ENCODE results near the gene HS6ST3. TPM values are rescaled to one million over a fixed set of nuclear protein-coding genes. Genes with fewer than 3 reads are reported as not detected.

The HS6ST3 gene
- total RNA-seq, 2 donors from 2014 or later: 0.35 to 0.42 TPM

GRCh38 chr13:96824140-96824539 lies 734.2 kb downstream of the HS6ST3 start:
- no peak for ATAC-seq

GRCh38 chr13:96825653-96826052 lies 735.7 kb downstream of the HS6ST3 start:
- intact Hi-C loops (cut with DNase I): loop anchor here in 1 of 2 donors (10.0 kb wide), 1 partner anchor 691 kb away; no protein-coding TSS in a partner anchor
- no peak for DNase-seq
- ATAC-seq: no peak

More at GRCh38 chr13:96824140-96824539, 734.2 kb downstream of the HS6ST3 start:
- intact Hi-C loops (cut with DNase I): loop anchor here in 1 of 2 donors (10.0 kb wide), 1 partner anchor 689 kb away; no protein-coding TSS in a partner anchor
- DNase-seq: no peak

DNA sequence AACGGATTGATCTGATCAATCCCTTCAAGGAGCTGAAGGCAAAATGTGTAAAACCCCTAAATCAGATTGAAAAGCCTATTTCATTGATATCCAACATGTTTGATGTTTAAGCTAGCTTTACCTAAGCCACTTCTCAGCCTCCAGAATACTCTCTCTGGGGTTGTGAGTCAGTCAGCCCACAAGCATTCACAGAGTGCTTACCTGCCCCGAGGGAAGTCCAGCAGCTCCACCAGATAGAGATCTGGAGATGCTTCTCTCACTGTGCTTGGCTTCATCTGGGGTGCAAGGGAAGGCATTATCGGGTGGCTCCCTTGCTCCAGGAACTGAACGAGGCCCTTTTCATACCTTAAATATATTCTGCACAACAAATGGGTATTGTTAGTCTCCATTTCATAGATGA lies 744.7 kb downstream of the HS6ST3 start:
- intact Hi-C loops (cut with DNase I): no loop called here
- DNase-seq (no peak), ATAC-seq (no peak)

DNA sequence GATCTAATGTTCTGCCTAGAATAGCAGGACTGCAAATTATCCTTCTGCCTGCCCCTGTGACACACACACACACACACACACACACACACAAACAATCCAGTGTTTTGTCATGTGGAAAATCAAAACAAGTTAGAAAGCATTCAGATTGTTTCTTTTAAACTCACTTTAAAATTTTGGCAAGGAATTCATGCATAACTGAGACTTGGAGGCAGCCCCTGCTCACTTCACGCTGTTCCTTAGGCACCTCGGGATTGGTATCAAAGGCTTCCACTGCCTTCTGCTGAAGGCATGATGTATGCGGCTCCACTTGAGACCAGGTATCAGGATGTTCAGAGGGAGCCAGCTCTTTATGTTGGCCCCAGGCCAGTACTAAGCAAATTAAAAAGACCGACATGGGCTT lies 745.6 kb downstream of the HS6ST3 start:
- intact Hi-C loops (cut with DNase I): no loop called here

DNA sequence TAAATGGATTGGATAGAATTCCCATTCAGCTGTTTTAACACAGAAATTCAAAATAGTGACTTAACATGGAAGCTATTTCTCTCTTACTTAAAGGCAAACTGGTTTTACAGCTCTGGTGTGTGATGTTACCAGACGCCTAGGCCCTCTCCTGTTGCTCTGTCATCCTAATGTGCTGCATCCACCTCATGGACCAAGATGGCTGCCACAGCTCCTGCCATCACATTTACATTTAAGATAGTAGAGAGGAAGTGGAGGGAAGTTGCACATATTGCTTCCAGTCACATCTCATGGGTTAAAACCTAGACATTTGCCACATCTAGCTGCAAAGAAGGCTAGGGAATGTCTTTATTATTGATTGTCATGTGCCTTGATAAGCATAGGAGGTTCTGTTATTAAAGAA lies 746.8 kb downstream of the HS6ST3 start:
- intact Hi-C loops (cut with DNase I): no loop called here
- no peak for DNase-seq
- ATAC-seq: no peak

More for the DNA sequence above, 745.6 kb downstream of the HS6ST3 start:
- ATAC-seq (no peak), DNase-seq (no peak)

DNA sequence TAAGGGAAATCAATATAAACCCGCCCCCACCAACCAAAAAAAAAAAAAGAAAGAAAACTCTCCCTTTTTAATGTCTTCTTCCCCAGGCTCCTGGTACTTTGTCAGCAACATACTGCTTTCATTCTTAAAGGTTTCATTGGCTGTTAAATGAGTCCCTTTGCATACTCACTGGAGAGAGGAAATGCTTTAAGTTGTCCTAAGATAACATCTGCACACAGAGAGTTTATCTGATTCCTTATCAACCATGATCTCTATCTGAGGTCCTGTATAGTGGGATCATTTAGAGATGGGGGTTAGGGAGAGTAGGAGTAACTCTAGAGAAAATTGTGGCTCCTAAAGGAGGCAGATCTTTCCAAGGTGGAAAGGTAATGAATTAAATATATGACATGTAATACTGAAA lies 747.9 kb downstream of the HS6ST3 start:
- intact Hi-C loops (cut with DNase I): no loop called here
- ATAC-seq (no peak), DNase-seq (no peak)

GRCh38 chr13:96844195-96844594 lies 754.3 kb downstream of the HS6ST3 start:
- ATAC-seq (no peak), DNase-seq (no peak)
- intact Hi-C loops (cut with DNase I): no loop called here

GRCh38 chr13:96844616-96845015 lies 754.7 kb downstream of the HS6ST3 start:
- intact Hi-C loops (cut with DNase I): no loop called here
- no peak for DNase-seq
- no peak for ATAC-seq

GRCh38 chr13:96848286-96848685 lies 758.4 kb downstream of the HS6ST3 start:
- ATAC-seq (no peak), DNase-seq (no peak)
- intact Hi-C loops (cut with DNase I): no loop called here

GRCh38 chr13:96849091-96849490 lies 759.2 kb downstream of the HS6ST3 start:
- intact Hi-C loops (cut with DNase I): no loop called here
- no peak for DNase-seq
- no peak for ATAC-seq

DNA sequence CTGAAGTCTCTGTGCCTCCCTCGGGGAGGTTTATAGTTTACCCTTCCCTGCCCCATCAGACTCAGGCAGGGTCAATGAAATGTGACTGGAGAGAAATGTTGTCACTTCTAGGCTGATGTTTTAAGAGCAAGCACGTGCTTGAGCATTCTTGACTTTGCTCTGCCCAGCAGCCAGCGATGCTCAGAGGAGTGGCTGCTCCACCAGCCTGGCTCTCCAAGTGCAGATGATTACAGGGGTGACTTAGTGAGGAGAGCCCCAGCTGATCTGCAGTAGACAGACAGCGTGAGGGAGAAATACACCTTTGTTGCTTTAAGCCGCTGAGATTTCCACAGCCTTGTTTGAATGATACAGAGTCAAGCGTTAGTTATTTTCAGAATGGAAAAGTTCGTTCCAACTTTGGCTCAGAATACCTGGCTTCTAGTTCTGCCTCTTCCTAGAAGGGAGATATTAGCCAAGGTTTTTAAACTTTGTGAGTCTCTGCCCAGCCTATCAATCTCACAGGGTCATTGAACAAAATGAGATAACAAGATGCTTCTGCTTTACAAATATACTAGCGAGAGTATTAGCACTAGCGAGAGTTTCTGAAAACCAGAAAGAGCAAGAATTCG lies 760.7 kb downstream of the HS6ST3 start:
- no peak for DNase-seq
- intact Hi-C loops (cut with DNase I): no loop called here
- ATAC-seq: no peak

- ATAC-seq: no peak
- no peak for DNase-seq
- intact Hi-C loops (cut with DNase I): no loop called here
These were observed 762.0 kb downstream of the HS6ST3 start for GRCh38 chr13:96851856-96852445.

DNA sequence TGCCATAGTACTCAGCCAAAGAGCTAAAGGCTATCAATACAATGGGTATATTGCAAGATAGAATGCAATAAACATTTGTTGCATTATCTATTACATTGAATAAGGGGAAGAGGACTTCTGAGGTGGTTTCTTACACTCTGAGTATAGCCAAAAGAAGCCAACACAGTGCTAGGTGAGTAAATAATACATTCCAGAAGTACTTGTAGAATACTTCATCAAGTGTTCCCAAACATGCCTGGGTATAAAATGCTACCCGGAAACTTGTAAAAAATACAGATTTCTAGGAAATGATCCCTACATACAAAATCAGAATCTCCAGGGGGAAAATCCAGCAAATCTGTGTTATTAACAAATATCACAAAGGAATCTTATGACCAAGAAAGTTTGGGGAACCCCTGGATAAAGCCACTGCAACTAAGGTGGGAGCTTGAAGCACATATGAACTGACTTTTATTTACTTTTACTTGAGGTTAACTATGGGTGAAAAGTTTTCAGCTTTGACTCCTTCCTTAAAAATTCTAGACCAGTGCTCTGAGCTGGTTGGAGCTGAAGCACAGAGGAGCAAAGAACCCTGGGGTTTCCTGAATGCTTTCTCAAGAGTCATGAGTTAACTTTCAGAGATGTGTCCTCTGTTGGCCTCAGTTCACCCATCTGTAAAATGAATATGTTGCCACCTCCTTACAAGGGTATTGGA lies 768.4 kb downstream of the HS6ST3 start:
- no peak for ATAC-seq
- intact Hi-C loops (cut with DNase I): no loop called here
- DNase-seq: no peak

DNA sequence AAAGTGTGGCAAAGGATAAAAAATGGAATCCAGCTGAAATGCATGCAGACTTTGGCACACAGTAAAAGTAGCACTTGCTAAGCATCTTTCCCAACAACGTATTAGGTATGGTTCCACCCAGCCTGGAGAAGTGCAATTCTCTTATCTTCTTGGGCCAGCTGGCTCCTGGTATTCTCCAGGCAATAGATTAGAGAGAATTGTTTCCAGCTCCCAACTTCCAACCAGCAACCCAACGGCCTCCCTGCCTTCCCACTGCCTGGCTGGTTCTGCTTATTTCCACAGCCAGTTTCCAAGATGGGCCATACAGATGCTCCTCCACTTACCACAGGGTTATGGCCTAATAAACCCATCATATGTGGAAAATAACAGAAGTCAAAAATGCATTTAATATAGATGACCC lies 771.0 kb downstream of the HS6ST3 start:
- ATAC-seq (no peak), DNase-seq (no peak)
- intact Hi-C loops (cut with DNase I): no loop called here

- intact Hi-C loops (cut with DNase I): no loop called here
- ATAC-seq: no peak
These were observed 772.2 kb downstream of the HS6ST3 start for GRCh38 chr13:96862093-96862492.

GRCh38 chr13:96862999-96863398 lies 773.1 kb downstream of the HS6ST3 start:
- DNase-seq (no peak), ATAC-seq (no peak)
- intact Hi-C loops (cut with DNase I): no loop called here

More at GRCh38 chr13:96862093-96862492, 772.2 kb downstream of the HS6ST3 start:
- DNase-seq: no peak

DNA sequence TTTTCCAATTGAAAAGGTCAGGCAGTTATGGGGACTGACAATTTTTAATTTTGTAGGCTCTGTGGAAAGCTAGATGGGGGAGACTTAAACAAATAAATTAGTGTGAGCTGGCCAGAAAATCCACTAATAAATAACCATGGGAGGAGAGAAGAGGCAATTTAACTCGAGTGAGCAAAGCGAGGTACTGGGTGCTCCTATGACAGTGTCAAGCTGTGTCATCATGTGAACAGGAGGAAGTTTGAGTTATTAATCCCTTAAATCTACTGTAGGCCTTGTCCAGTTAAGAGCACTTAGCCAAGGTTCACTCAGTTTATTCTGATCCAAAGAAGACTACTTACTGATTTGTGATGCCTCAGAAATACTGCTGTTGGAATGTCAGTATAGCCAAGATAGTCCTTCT lies 781.6 kb downstream of the HS6ST3 start:
- intact Hi-C loops (cut with DNase I): no loop called here
- no peak for DNase-seq
- no peak for ATAC-seq

GRCh38 chr13:96880419-96880818 lies 790.5 kb downstream of the HS6ST3 start:
- ATAC-seq (no peak), DNase-seq (no peak)
- intact Hi-C loops (cut with DNase I): no loop called here

Measured in left cardiac atrium (tissue), 4 donors.